ENCODE measurements around the gene TIPARP. TPM values are rescaled to one million over a fixed set of nuclear protein-coding genes. Genes with fewer than 3 reads are reported as not detected.
A peak's percentile ranks its signal among the peaks of the same experiment; 100 is the strongest.

The TIPARP gene
- total RNA-seq, 1 experiment from 2014 or later, result 116 TPM

DNA sequence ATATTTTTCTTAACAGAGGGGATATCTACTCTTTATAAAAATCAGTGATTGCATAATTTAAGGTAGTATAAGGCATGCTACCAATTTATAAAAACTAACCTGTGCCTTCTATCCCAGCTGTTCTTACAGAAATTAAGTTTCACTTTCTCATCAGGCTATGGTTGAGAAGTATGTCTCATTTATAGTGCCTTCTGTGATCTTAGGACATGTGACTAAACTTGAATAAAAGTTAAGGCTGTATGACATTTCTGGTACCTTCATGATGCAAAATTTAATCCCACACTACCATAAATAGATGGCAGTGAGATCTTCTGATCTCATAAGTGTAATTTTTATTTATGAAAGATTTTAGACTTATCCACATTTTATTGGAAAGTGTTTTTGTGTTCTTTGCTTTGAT lies 12.6 kb downstream of the TIPARP start:
- H3K36me3 ChIP-seq (ENCODE audit: insufficient read depth, low read length, poor library complexity, severe bottlenecking), result peaks cover 66% of the 10 kb centered on the region
- ChIA-PET POLR2A (ENCODE audit: low non-redundant PET) (no interaction called here), CTCF (no interaction called here)
- no peaks in the 10 kb centered on the region for H3K9me3 ChIP-seq (ENCODE audit: low read depth, low read length, poor library complexity, severe bottlenecking)
- peaks cover 96% of the 10 kb centered on the region for H3K4me1 ChIP-seq (ENCODE audit: insufficient read depth, low read length, poor library complexity, severe bottlenecking)
- no peak overlapping the region for H3K27ac ChIP-seq (ENCODE audit: low read depth, low read length, poor library complexity, severe bottlenecking)
- H3K27me3 ChIP-seq (replicated peaks; ENCODE audit: insufficient read depth, low read depth, low read length, poor library complexity), result no peaks in the 10 kb centered on the region
- TF ChIP-seq EZH2 (IDR thresholded peaks at IDR 0.05; ENCODE audit: borderline replicate concordance, low read depth, low read length, poor library complexity, severe bottlenecking), result no peak
- TF ChIP-seq, protein P1, sequence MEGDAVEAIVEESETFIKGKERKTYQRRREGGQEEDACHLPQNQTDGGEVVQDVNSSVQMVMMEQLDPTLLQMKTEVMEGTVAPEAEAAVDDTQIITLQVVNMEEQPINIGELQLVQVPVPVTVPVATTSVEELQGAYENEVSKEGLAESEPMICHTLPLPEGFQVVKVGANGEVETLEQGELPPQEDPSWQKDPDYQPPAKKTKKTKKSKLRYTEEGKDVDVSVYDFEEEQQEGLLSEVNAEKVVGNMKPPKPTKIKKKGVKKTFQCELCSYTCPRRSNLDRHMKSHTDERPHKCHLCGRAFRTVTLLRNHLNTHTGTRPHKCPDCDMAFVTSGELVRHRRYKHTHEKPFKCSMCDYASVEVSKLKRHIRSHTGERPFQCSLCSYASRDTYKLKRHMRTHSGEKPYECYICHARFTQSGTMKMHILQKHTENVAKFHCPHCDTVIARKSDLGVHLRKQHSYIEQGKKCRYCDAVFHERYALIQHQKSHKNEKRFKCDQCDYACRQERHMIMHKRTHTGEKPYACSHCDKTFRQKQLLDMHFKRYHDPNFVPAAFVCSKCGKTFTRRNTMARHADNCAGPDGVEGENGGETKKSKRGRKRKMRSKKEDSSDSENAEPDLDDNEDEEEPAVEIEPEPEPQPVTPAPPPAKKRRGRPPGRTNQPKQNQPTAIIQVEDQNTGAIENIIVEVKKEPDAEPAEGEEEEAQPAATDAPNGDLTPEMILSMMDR (conservative IDR thresholded peaks at IDR 0.05; ENCODE audit: low read depth, low read length), result no peak
- intact Hi-C loops (cut with micrococcal nuclease; ENCODE audit: unreplicated experiment), result no loop called here
- H3K4me3 ChIP-seq (ENCODE audit: low read depth, low read length, poor library complexity, severe bottlenecking), result peak overlapping the region; percentile 3
- no peak for DNase-seq (ENCODE audit: low spot score)
- no TSS peak for BruUV-seq (replicated peaks)

GRCh38 chr3:156688632-156689452 lies 14.5 kb downstream of the TIPARP start:
- Histone ChIP-seq H3K4me1 (ENCODE audit: insufficient read depth, low read length, poor library complexity, severe bottlenecking) (peaks cover 96% of the 10 kb centered on the region), H3K27me3 (replicated peaks; ENCODE audit: insufficient read depth, low read depth, low read length, poor library complexity) (no peaks in the 10 kb centered on the region), H3K27ac (ENCODE audit: low read depth, low read length, poor library complexity, severe bottlenecking) (peak overlapping the region; percentile 70), H3K9me3 (ENCODE audit: low read depth, low read length, poor library complexity, severe bottlenecking) (no peaks in the 10 kb centered on the region), H3K4me3 (ENCODE audit: low read depth, low read length, poor library complexity, severe bottlenecking) (no peak overlapping the region), H3K36me3 (ENCODE audit: insufficient read depth, low read length, poor library complexity, severe bottlenecking) (peaks cover 59% of the 10 kb centered on the region)
- ChIA-PET CTCF (no interaction called here), POLR2A (ENCODE audit: low non-redundant PET) (interaction anchor here (0.6 to 0.7 kb wide), 2 partner anchors 12 to 485 kb away, joined by 3 to 12 read pairs; no protein-coding TSS in a partner anchor)
- TF ChIP-seq, protein P1 (conservative IDR thresholded peaks at IDR 0.05; ENCODE audit: low read depth, low read length), result no peak
- TF ChIP-seq EZH2 (IDR thresholded peaks at IDR 0.05; ENCODE audit: borderline replicate concordance, low read depth, low read length, poor library complexity, severe bottlenecking), result no peak
- DNase-seq (ENCODE audit: low spot score), result no peak
- intact Hi-C loops (cut with micrococcal nuclease; ENCODE audit: unreplicated experiment), result no loop called here
- no TSS peak for BruUV-seq (replicated peaks)

DNA sequence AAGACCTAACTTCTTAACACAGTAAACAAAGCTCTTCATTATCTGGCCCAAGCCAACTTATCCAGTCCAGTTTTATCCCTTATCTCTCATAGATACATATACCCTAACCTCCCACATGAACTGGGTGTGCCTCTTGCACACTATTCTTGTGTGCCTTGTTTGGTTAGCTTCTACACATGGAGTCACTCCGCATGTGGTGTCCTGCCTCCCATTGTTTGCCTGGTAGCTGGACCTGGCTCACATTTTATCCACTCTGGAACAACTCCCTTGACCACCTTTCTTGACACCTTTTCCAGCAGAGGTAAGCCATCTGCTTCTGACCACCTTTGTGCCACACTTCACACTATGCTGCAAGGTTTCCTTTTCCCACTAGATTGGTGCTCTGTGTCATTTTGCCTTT lies 15.2 kb downstream of the TIPARP start:
- no peaks in the 10 kb centered on the region for H3K9me3 ChIP-seq (ENCODE audit: low read depth, low read length, poor library complexity, severe bottlenecking)
- H3K27ac ChIP-seq (ENCODE audit: low read depth, low read length, poor library complexity, severe bottlenecking), result peak overlapping the region; percentile 70
- TF ChIP-seq, protein P1 (conservative IDR thresholded peaks at IDR 0.05; ENCODE audit: low read depth, low read length), result no peak
- TF ChIP-seq EZH2 (IDR thresholded peaks at IDR 0.05; ENCODE audit: borderline replicate concordance, low read depth, low read length, poor library complexity, severe bottlenecking), result no peak
- H3K4me3 ChIP-seq (ENCODE audit: low read depth, low read length, poor library complexity, severe bottlenecking), result no peak overlapping the region
- intact Hi-C loops (cut with micrococcal nuclease; ENCODE audit: unreplicated experiment), result loop anchor here (5.0 kb wide), 2 partner anchors 138 to 393 kb away; partner anchors contain the start of gene LEKR1
- BruUV-seq (replicated peaks), result no TSS peak
- CTCF ChIA-PET, result no interaction called here
- POLR2A ChIA-PET (ENCODE audit: low non-redundant PET), result interaction anchor here (0.6 kb wide), 1 partner anchor 484 kb away, joined by 3 read pairs; no protein-coding TSS in a partner anchor
- no peak for DNase-seq (ENCODE audit: low spot score)
- peaks cover 63% of the 10 kb centered on the region for H3K36me3 ChIP-seq (ENCODE audit: insufficient read depth, low read length, poor library complexity, severe bottlenecking)
- H3K4me1 ChIP-seq (ENCODE audit: insufficient read depth, low read length, poor library complexity, severe bottlenecking), result peaks cover 96% of the 10 kb centered on the region
- no peaks in the 10 kb centered on the region for H3K27me3 ChIP-seq (replicated peaks; ENCODE audit: insufficient read depth, low read depth, low read length, poor library complexity)

All from A673 (cell line).